SK-N-SH (cell line): Measurements from ENCODE around the gene MARCHF3. TPM values are rescaled to one million over a fixed set of nuclear protein-coding genes. Genes with fewer than 3 reads are reported as not detected.

Experiments
- CTCF ChIA-PET: fragments of 300-600, 350-600 bp; formaldehyde crosslinking; extraction: SDS; loops from one replicate; lab custom pipeline; 2021; lab: Yijun Ruan, JAX
- POLR2A ChIA-PET: fragments of 350-600 bp; sonication (Branson Sonifier 250); formaldehyde crosslinking; extraction: SDS; loops from one replicate; lab custom pipeline; 2020; ENCODE audit warnings: antibody characterized with exemption, inconsistent platforms; lab: Yijun Ruan, JAX
- DNase-seq: peaks from one replicate; pipeline ENCODE4 v3.0.0; 2012
- H2AFZ ChIP-seq: fragments of 200-600 bp; sonication (generic); 2 replicates; pipeline ENCODE4 v1.8.1; 2016; ENCODE audit warnings: antibody characterized with exemption, mild to moderate bottlenecking, low read depth
- H3F3A ChIP-seq: fragments of 200-600 bp; sonication (generic); replicated peaks from 2 replicates; pipeline ENCODE3; 2016; ENCODE audit warnings: antibody characterized with exemption, mild to moderate bottlenecking; ENCODE audit not compliant: insufficient read depth
- H3K27ac ChIP-seq, 2 experiments: fragments of 200-500 bp in 1 of 2; fragments of 200-600 bp in 1 of 2; sonication (Bioruptor generic) in 1 of 2; sonication (generic), shearing (Covaris generic) in 1 of 2; 2 replicates each; pipeline versions ENCODE4 v1.5.1 to v1.6.1; 2014 to 2016; ENCODE audit warnings: low read depth in 2 of 2, inconsistent platforms in 1 of 2, low read length in 1 of 2, mild to moderate bottlenecking in 1 of 2, mixed read lengths in 1 of 2
- H3K27me3 ChIP-seq: fragments of 200-600 bp; sonication (generic), shearing (Covaris generic); 2 replicates; pipeline ENCODE4 v1.6.1; 2016; ENCODE audit warnings: mixed run types; ENCODE audit not compliant: insufficient read depth
- H3K36me3 ChIP-seq, 2 experiments: fragments of 200-500 bp in 1 of 2; fragments of 200-600 bp in 1 of 2; sonication (Bioruptor generic) in 1 of 2; sonication (generic) in 1 of 2; replicated peaks in 1 of 2; 2 replicates each; pipeline versions ENCODE3 to v1.5.1; 2014 to 2016; ENCODE audit warnings: low read length in 1 of 2, mild to moderate bottlenecking in 1 of 2; ENCODE audit not compliant: insufficient read depth in 2 of 2, control insufficient read depth in 1 of 2
- H3K4me1 ChIP-seq, 2 experiments: fragments of 200-500 bp in 1 of 2; fragments of 200-600 bp in 1 of 2; sonication (Bioruptor generic) in 1 of 2; sonication (generic), shearing (Covaris generic) in 1 of 2; 2 replicates each; pipeline versions ENCODE4 v1.5.1 to v1.6.1; 2014 to 2016; ENCODE audit warnings: low read depth in 1 of 2, low read length in 1 of 2, mixed run types in 1 of 2; ENCODE audit not compliant: insufficient read depth in 2 of 2, control insufficient read depth in 1 of 2
- H3K4me2 ChIP-seq: fragments of 200-600 bp; sonication (generic), shearing (Covaris generic); 2 replicates; pipeline ENCODE4 v1.6.1; 2017; ENCODE audit warnings: mixed run types
- H3K4me3 ChIP-seq, 2 experiments: fragments of 200-500 bp in 1 of 2; fragments of 200-600 bp in 1 of 2; sonication (Bioruptor generic) in 1 of 2; sonication (generic), shearing (Covaris generic) in 1 of 2; 2 replicates each; pipeline versions ENCODE4 v1.5.1 to v1.8.1; 2014 to 2016; ENCODE audit warnings: low read depth in 2 of 2, inconsistent platforms in 1 of 2, low read length in 1 of 2, mild to moderate bottlenecking in 1 of 2, mixed read lengths in 1 of 2, moderate library complexity in 1 of 2
- H3K79me2 ChIP-seq: fragments of 200-600 bp; sonication (generic); 2 replicates; pipeline ENCODE4 v1.8.1; 2017; ENCODE audit warnings: mild to moderate bottlenecking; ENCODE audit not compliant: insufficient read depth
- H3K9ac ChIP-seq: fragments of 200-600 bp; sonication (generic); 2 replicates; pipeline ENCODE4 v1.6.1; 2017; ENCODE audit warnings: mixed run types
- H3K9me2 ChIP-seq: fragments of 200-600 bp; sonication (generic); 2 replicates; pipeline ENCODE4 v1.6.1; 2017; ENCODE audit warnings: mixed run types
- H3K9me3 ChIP-seq: fragments of 200-600 bp; sonication (generic); 2 replicates; pipeline ENCODE4 v1.6.1; 2017; ENCODE audit warnings: mixed run types, mild to moderate bottlenecking, moderate library complexity
- H4K20me1 ChIP-seq: fragments of 200-600 bp; sonication (generic); 2 replicates; pipeline ENCODE4 v1.6.1; 2017; ENCODE audit warnings: mild to moderate bottlenecking, mixed run types; ENCODE audit not compliant: insufficient read depth
- CTCF ChIP-seq: fragments of 200-600 bp; sonication (generic); IDR thresholded peaks from 2 replicates; pipeline ENCODE4 v1.6.1; 2017; ENCODE audit warnings: antibody characterized with exemption, mild to moderate bottlenecking, moderate library complexity
- EP300 ChIP-seq, 2 experiments: IDR thresholded peaks; 2 replicates each; pipeline versions ENCODE4 v1.4.0 to v1.6.1; 2012; ENCODE audit warnings: borderline replicate concordance in 1 of 2, low read depth in 1 of 2, low read length in 1 of 2
- FOSL2 ChIP-seq: IDR thresholded peaks from 2 replicates; pipeline ENCODE4 v1.4.0; 2012; ENCODE audit warnings: low read depth, mild to moderate bottlenecking, moderate library complexity, borderline replicate concordance
- FOXJ3 ChIP-seq: sonication (generic); formaldehyde crosslinking; IDR thresholded peaks from 2 replicates; pipeline ENCODE4 v1.5.1; 2020; ENCODE audit warnings: mild to moderate bottlenecking, missing genetic modification reagents
- GATA2 ChIP-seq: sonication (generic); formaldehyde crosslinking; IDR thresholded peaks from 2 replicates; pipeline ENCODE4 v1.5.0; 2020; ENCODE audit warnings: mild to moderate bottlenecking, missing genetic modification reagents
- JUND ChIP-seq: IDR thresholded peaks from 2 replicates; pipeline ENCODE4 v1.4.0; 2012
- MEF2A ChIP-seq: IDR thresholded peaks from 2 replicates; pipeline ENCODE4 v1.4.0; 2012; ENCODE audit warnings: low read depth, borderline replicate concordance
- MXI1 ChIP-seq: IDR thresholded peaks from 2 replicates; pipeline ENCODE4 v1.6.1; 2012; ENCODE audit warnings: mild to moderate bottlenecking, low read depth, low read length, improper control_type of control experiment
- NFIC ChIP-seq: IDR thresholded peaks from 2 replicates; pipeline ENCODE4 v1.4.0; 2012; ENCODE audit warnings: borderline replicate concordance
- RAD21 ChIP-seq: IDR thresholded peaks from 2 replicates; pipeline ENCODE4 v1.6.1; 2012; ENCODE audit warnings: mild to moderate bottlenecking, low read length
- RFX5 ChIP-seq: IDR thresholded peaks from 2 replicates; pipeline ENCODE4 v1.6.1; 2012; ENCODE audit warnings: mild to moderate bottlenecking, improper control_type of control experiment, low read length
- SIN3A ChIP-seq: IDR thresholded peaks from 2 replicates; pipeline ENCODE4 v1.6.1; 2012; ENCODE audit warnings: low read depth, mild to moderate bottlenecking, low read length, moderate library complexity, borderline replicate concordance
- TAF1 ChIP-seq: IDR thresholded peaks from 2 replicates; pipeline ENCODE4 v1.6.1; 2012; ENCODE audit warnings: low read depth, mild to moderate bottlenecking, low read length, moderate library complexity, borderline replicate concordance
- TEAD4 ChIP-seq: IDR thresholded peaks from 2 replicates; pipeline ENCODE4 v1.4.0; 2012; ENCODE audit warnings: mild to moderate bottlenecking, borderline replicate concordance; ENCODE audit not compliant: insufficient read depth
- WGBS: methylation state at CpG from one replicate; pipeline ENCODE4 v1.1.6; 2017; ENCODE audit warnings: low lambda C conversion rate; 5-methylcytosine and 5-hydroxymethylcytosine counted together
- polyA plus RNA-seq, 3 experiments: library from polyadenylated mRNA; depleted of rRNA; stranded (reverse); fragments of >200 nt; gene quantifications; 2 replicates each; pipeline ENCODE4 v1.2.3, GENCODE V29; 2012
- TF ChIP-seq, protein P1 (sequence below): IDR thresholded peaks from 2 replicates; pipeline ENCODE4 v1.4.0; 2012; ENCODE audit warnings: low read depth
- TF ChIP-seq, protein P2 (sequence below): IDR thresholded peaks from 2 replicates; pipeline ENCODE4 v1.4.0; 2012; ENCODE audit warnings: low read depth, borderline replicate concordance
- TF ChIP-seq, protein P3 (sequence below): fragments of 150-350 bp; IDR thresholded peaks from 2 replicates; pipeline ENCODE4 v1.6.1; 2016; ENCODE audit warnings: mild to moderate bottlenecking, low read depth, low read length
- TF ChIP-seq, protein P4 (sequence below): IDR thresholded peaks from 2 replicates; pipeline ENCODE4 v1.4.0; 2012; ENCODE audit warnings: low read depth, borderline replicate concordance
- TF ChIP-seq, protein P5 (sequence below): fragments of 150-350 bp; IDR thresholded peaks from 2 replicates; pipeline ENCODE4 v1.6.1; 2017; ENCODE audit warnings: antibody characterized with exemption, low read length, low read depth, borderline replicate concordance

MARCHF3 gene
- polyA plus RNA-seq, 1 of the 3 experiments (the other 2 are of a cell fraction), result 21.5 TPM

- Histone ChIP-seq H3K79me2 (no peaks in the 10 kb centered on the region), H3K4me2 (no peak overlapping the region), H3K4me3 (no peak overlapping the region), H3K9me3 (no peaks in the 10 kb centered on the region), H4K20me1 (no peaks in the 10 kb centered on the region), H3K9ac (no peak overlapping the region), H3K9me2 (no peaks in the 10 kb centered on the region), H3K36me3 (no peaks in the 10 kb centered on the region), H3K4me1 (peaks cover 3 to 7% of the 10 kb centered on the region in 2 experiments; a peak in 2 of 4 replicates), H3K27ac (no peak overlapping the region), H2AFZ (no peak overlapping the region), H3K27me3 (no peaks in the 10 kb centered on the region), H3F3A (peaks cover 15% of the 10 kb centered on the region)
- ChIA-PET POLR2A (no interaction called here), CTCF (interaction anchor here (1.1 to 1.2 kb wide), 2 partner anchors 9 to 12 kb away, joined by 3 to 4 read pairs; no protein-coding TSS in a partner anchor)
- TF ChIP-seq, protein P1, sequence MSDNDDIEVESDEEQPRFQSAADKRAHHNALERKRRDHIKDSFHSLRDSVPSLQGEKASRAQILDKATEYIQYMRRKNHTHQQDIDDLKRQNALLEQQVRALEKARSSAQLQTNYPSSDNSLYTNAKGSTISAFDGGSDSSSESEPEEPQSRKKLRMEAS, result no peak
- no peak for TF ChIP-seq RAD21
- TF ChIP-seq NFIC, result no peak
- no peak for TF ChIP-seq MXI1
- TF ChIP-seq, protein P2, sequence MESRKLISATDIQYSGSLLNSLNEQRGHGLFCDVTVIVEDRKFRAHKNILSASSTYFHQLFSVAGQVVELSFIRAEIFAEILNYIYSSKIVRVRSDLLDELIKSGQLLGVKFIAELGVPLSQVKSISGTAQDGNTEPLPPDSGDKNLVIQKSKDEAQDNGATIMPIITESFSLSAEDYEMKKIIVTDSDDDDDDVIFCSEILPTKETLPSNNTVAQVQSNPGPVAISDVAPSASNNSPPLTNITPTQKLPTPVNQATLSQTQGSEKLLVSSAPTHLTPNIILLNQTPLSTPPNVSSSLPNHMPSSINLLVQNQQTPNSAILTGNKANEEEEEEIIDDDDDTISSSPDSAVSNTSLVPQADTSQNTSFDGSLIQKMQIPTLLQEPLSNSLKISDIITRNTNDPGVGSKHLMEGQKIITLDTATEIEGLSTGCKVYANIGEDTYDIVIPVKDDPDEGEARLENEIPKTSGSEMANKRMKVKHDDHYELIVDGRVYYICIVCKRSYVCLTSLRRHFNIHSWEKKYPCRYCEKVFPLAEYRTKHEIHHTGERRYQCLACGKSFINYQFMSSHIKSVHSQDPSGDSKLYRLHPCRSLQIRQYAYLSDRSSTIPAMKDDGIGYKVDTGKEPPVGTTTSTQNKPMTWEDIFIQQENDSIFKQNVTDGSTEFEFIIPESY, result no peak
- TF ChIP-seq, protein P3, sequence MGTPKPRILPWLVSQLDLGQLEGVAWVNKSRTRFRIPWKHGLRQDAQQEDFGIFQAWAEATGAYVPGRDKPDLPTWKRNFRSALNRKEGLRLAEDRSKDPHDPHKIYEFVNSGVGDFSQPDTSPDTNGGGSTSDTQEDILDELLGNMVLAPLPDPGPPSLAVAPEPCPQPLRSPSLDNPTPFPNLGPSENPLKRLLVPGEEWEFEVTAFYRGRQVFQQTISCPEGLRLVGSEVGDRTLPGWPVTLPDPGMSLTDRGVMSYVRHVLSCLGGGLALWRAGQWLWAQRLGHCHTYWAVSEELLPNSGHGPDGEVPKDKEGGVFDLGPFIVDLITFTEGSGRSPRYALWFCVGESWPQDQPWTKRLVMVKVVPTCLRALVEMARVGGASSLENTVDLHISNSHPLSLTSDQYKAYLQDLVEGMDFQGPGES, result no peak
- TF ChIP-seq EP300 (IDR thresholded peaks at IDR 0.05; ENCODE audit: borderline replicate concordance in 1 of 2, low read depth in 1 of 2, low read length in 1 of 2), result no peak
- TF ChIP-seq FOSL2, result no peak
- TF ChIP-seq GATA2 (CRISPR knock-in tag), result no peak
- no peak for TF ChIP-seq SIN3A
- no peak for TF ChIP-seq FOXJ3 (CRISPR knock-in tag)
- TF ChIP-seq MEF2A, result no peak
- TF ChIP-seq CTCF, result no peak
- TF ChIP-seq, protein P4, sequence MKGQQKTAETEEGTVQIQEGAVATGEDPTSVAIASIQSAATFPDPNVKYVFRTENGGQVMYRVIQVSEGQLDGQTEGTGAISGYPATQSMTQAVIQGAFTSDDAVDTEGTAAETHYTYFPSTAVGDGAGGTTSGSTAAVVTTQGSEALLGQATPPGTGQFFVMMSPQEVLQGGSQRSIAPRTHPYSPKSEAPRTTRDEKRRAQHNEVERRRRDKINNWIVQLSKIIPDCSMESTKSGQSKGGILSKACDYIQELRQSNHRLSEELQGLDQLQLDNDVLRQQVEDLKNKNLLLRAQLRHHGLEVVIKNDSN, result no peak
- TF ChIP-seq, protein P5, sequence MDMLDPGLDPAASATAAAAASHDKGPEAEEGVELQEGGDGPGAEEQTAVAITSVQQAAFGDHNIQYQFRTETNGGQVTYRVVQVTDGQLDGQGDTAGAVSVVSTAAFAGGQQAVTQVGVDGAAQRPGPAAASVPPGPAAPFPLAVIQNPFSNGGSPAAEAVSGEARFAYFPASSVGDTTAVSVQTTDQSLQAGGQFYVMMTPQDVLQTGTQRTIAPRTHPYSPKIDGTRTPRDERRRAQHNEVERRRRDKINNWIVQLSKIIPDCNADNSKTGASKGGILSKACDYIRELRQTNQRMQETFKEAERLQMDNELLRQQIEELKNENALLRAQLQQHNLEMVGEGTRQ, result no peak
- TF ChIP-seq TAF1, result no peak
- TF ChIP-seq JUND, result no peak
- TF ChIP-seq RFX5, result no peak
- no peak for TF ChIP-seq TEAD4
- no peak for DNase-seq
- WGBS, result 95% methylated on average over 3 of the region's 3 CpGs
Measured at GRCh38 chr5:127074466-127074865, 44.1 kb upstream of the MARCHF3 start.
